Measurements from ENCODE around the gene DCC.

The DCC gene

GRCh38 chr18:53268455-53268854 is 928.5 kb downstream of the DCC start:
- no peaks in the 10 kb centered on the region for H3K36me3 ChIP-seq (ENCODE audit: control insufficient read depth, low read length)
- no peak overlapping the region for H3K27ac ChIP-seq (ENCODE audit: low read depth, low read length)
- H3K9me3 ChIP-seq (ENCODE audit: control insufficient read depth, insufficient read depth, low read length), result no peaks in the 10 kb centered on the region
- H3K4me3 ChIP-seq (ENCODE audit: low read length), result no peak overlapping the region
- no peaks in the 10 kb centered on the region for H3K9me2 ChIP-seq (replicated peaks; ENCODE audit: control insufficient read depth, low read length)
- no peaks in the 10 kb centered on the region for H3K27me3 ChIP-seq (ENCODE audit: control insufficient read depth, low read length)
- H3K4me2 ChIP-seq (ENCODE audit: low read length), result no peak overlapping the region
- no peaks in the 10 kb centered on the region for H4K20me1 ChIP-seq (ENCODE audit: control insufficient read depth, insufficient read depth, low read depth, low read length)
- H3F3A ChIP-seq (ENCODE audit: control insufficient read depth, insufficient read depth), result no peaks in the 10 kb centered on the region
- TF ChIP-seq CTCF (IDR thresholded peaks at IDR 0.05; ENCODE audit: low read depth, low read length, poor library complexity, severe bottlenecking), result no peak
- TF ChIP-seq EZH2phosphoT487 (IDR thresholded peaks at IDR 0.05; ENCODE audit: borderline replicate concordance, low read length), result no peak
- H3K79me2 ChIP-seq (ENCODE audit: control insufficient read depth, low read length), result no peaks in the 10 kb centered on the region
- H3K4me1 ChIP-seq (ENCODE audit: control insufficient read depth, low read length), result no peaks in the 10 kb centered on the region

- no peaks in the 10 kb centered on the region for H3K9me2 ChIP-seq (replicated peaks; ENCODE audit: control insufficient read depth, low read length)
- TF ChIP-seq EZH2phosphoT487 (IDR thresholded peaks at IDR 0.05; ENCODE audit: borderline replicate concordance, low read length) (no peak), CTCF (IDR thresholded peaks at IDR 0.05; ENCODE audit: low read depth, low read length, poor library complexity, severe bottlenecking) (no peak)
- no peaks in the 10 kb centered on the region for H3K36me3 ChIP-seq (ENCODE audit: control insufficient read depth, low read length)
- no peaks in the 10 kb centered on the region for H3K4me1 ChIP-seq (ENCODE audit: control insufficient read depth, low read length)
- no peak overlapping the region for H3K4me2 ChIP-seq (ENCODE audit: low read length)
- no peaks in the 10 kb centered on the region for H3K9me3 ChIP-seq (ENCODE audit: control insufficient read depth, insufficient read depth, low read length)
- no peak overlapping the region for H3K4me3 ChIP-seq (ENCODE audit: low read length)
- no peaks in the 10 kb centered on the region for H3F3A ChIP-seq (ENCODE audit: control insufficient read depth, insufficient read depth)
- H3K79me2 ChIP-seq (ENCODE audit: control insufficient read depth, low read length), result no peaks in the 10 kb centered on the region
- no peaks in the 10 kb centered on the region for H4K20me1 ChIP-seq (ENCODE audit: control insufficient read depth, insufficient read depth, low read depth, low read length)
- H3K27ac ChIP-seq (ENCODE audit: low read depth, low read length), result no peak overlapping the region
- no peaks in the 10 kb centered on the region for H3K27me3 ChIP-seq (ENCODE audit: control insufficient read depth, low read length)
Measured at GRCh38 chr18:53281406-53281805, 941.4 kb downstream of the DCC start.

GRCh38 chr18:53283708-53284107 is 943.7 kb downstream of the DCC start:
- Histone ChIP-seq H3K27me3 (ENCODE audit: control insufficient read depth, low read length) (no peaks in the 10 kb centered on the region), H3K4me3 (ENCODE audit: low read length) (no peak overlapping the region), H3K4me2 (ENCODE audit: low read length) (no peak overlapping the region), H3K4me1 (ENCODE audit: control insufficient read depth, low read length) (no peaks in the 10 kb centered on the region), H4K20me1 (ENCODE audit: control insufficient read depth, insufficient read depth, low read depth, low read length) (no peaks in the 10 kb centered on the region), H3F3A (ENCODE audit: control insufficient read depth, insufficient read depth) (no peaks in the 10 kb centered on the region), H3K9me3 (ENCODE audit: control insufficient read depth, insufficient read depth, low read length) (no peaks in the 10 kb centered on the region), H3K79me2 (ENCODE audit: control insufficient read depth, low read length) (no peaks in the 10 kb centered on the region), H3K27ac (ENCODE audit: low read depth, low read length) (no peak overlapping the region), H3K9me2 (replicated peaks; ENCODE audit: control insufficient read depth, low read length) (no peaks in the 10 kb centered on the region), H3K36me3 (ENCODE audit: control insufficient read depth, low read length) (no peaks in the 10 kb centered on the region)
- no peak for TF ChIP-seq CTCF (IDR thresholded peaks at IDR 0.05; ENCODE audit: low read depth, low read length, poor library complexity, severe bottlenecking)
- no peak for TF ChIP-seq EZH2phosphoT487 (IDR thresholded peaks at IDR 0.05; ENCODE audit: borderline replicate concordance, low read length)

- TF ChIP-seq CTCF (IDR thresholded peaks at IDR 0.05; ENCODE audit: low read depth, low read length, poor library complexity, severe bottlenecking) (no peak), EZH2phosphoT487 (IDR thresholded peaks at IDR 0.05; ENCODE audit: borderline replicate concordance, low read length) (no peak)
- Histone ChIP-seq H4K20me1 (ENCODE audit: control insufficient read depth, insufficient read depth, low read depth, low read length) (no peaks in the 10 kb centered on the region), H3K36me3 (ENCODE audit: control insufficient read depth, low read length) (no peaks in the 10 kb centered on the region)
Measured at GRCh38 chr18:53305461-53305860, 965.5 kb downstream of the DCC start.

More at GRCh38 chr18:53305461-53305860, 965.5 kb downstream of the DCC start:
- Histone ChIP-seq H3K27me3 (ENCODE audit: control insufficient read depth, low read length) (no peaks in the 10 kb centered on the region), H3K4me1 (ENCODE audit: control insufficient read depth, low read length) (no peaks in the 10 kb centered on the region), H3K27ac (ENCODE audit: low read depth, low read length) (no peak overlapping the region), H3K9me2 (replicated peaks; ENCODE audit: control insufficient read depth, low read length) (no peaks in the 10 kb centered on the region; the same call in 1 of the 2 replicates), H3K9me3 (ENCODE audit: control insufficient read depth, insufficient read depth, low read length) (no peaks in the 10 kb centered on the region), H3K4me3 (ENCODE audit: low read length) (no peak overlapping the region), H3K79me2 (ENCODE audit: control insufficient read depth, low read length) (no peaks in the 10 kb centered on the region), H3K4me2 (ENCODE audit: low read length) (no peak overlapping the region), H3F3A (ENCODE audit: control insufficient read depth, insufficient read depth) (no peaks in the 10 kb centered on the region)
